SK-N-SH (cell line): ENCODE data around the gene EPHA5. TPM values are rescaled to one million over a fixed set of nuclear protein-coding genes. Genes with fewer than 3 reads are reported as not detected.

ENCODE experiments used
- CTCF ChIA-PET: fragments of 300-600, 350-600 bp; formaldehyde crosslinking; extraction: SDS; loops from one replicate; lab custom pipeline; 2021; lab: Yijun Ruan, JAX
- POLR2A ChIA-PET: fragments of 350-600 bp; sonication (Branson Sonifier 250); formaldehyde crosslinking; extraction: SDS; loops from one replicate; lab custom pipeline; 2020; ENCODE audit warnings: antibody characterized with exemption, inconsistent platforms; lab: Yijun Ruan, JAX
- DNase-seq: peaks from one replicate; pipeline ENCODE4 v3.0.0; 2012
- H2AFZ ChIP-seq: fragments of 200-600 bp; sonication (generic); 2 replicates; pipeline ENCODE4 v1.8.1; 2016; ENCODE audit warnings: antibody characterized with exemption, mild to moderate bottlenecking, low read depth
- H3F3A ChIP-seq: fragments of 200-600 bp; sonication (generic); replicated peaks from 2 replicates; pipeline ENCODE3; 2016; ENCODE audit warnings: antibody characterized with exemption, mild to moderate bottlenecking; ENCODE audit not compliant: insufficient read depth
- H3K27ac ChIP-seq, 2 experiments: fragments of 200-500 bp in 1 of 2; fragments of 200-600 bp in 1 of 2; sonication (Bioruptor generic) in 1 of 2; sonication (generic), shearing (Covaris generic) in 1 of 2; 2 replicates each; pipeline versions ENCODE4 v1.5.1 to v1.6.1; 2014 to 2016; ENCODE audit warnings: low read depth in 2 of 2, inconsistent platforms in 1 of 2, low read length in 1 of 2, mild to moderate bottlenecking in 1 of 2, mixed read lengths in 1 of 2
- H3K27me3 ChIP-seq: fragments of 200-600 bp; sonication (generic), shearing (Covaris generic); 2 replicates; pipeline ENCODE4 v1.6.1; 2016; ENCODE audit warnings: mixed run types; ENCODE audit not compliant: insufficient read depth
- H3K36me3 ChIP-seq, 2 experiments: fragments of 200-500 bp in 1 of 2; fragments of 200-600 bp in 1 of 2; sonication (Bioruptor generic) in 1 of 2; sonication (generic) in 1 of 2; replicated peaks in 1 of 2; 2 replicates each; pipeline versions ENCODE3 to v1.5.1; 2014 to 2016; ENCODE audit warnings: low read length in 1 of 2, mild to moderate bottlenecking in 1 of 2; ENCODE audit not compliant: insufficient read depth in 2 of 2, control insufficient read depth in 1 of 2
- H3K4me1 ChIP-seq, 2 experiments: fragments of 200-500 bp in 1 of 2; fragments of 200-600 bp in 1 of 2; sonication (Bioruptor generic) in 1 of 2; sonication (generic), shearing (Covaris generic) in 1 of 2; 2 replicates each; pipeline versions ENCODE4 v1.5.1 to v1.6.1; 2014 to 2016; ENCODE audit warnings: low read depth in 1 of 2, low read length in 1 of 2, mixed run types in 1 of 2; ENCODE audit not compliant: insufficient read depth in 2 of 2, control insufficient read depth in 1 of 2
- H3K4me2 ChIP-seq: fragments of 200-600 bp; sonication (generic), shearing (Covaris generic); 2 replicates; pipeline ENCODE4 v1.6.1; 2017; ENCODE audit warnings: mixed run types
- H3K4me3 ChIP-seq, 2 experiments: fragments of 200-500 bp in 1 of 2; fragments of 200-600 bp in 1 of 2; sonication (Bioruptor generic) in 1 of 2; sonication (generic), shearing (Covaris generic) in 1 of 2; 2 replicates each; pipeline versions ENCODE4 v1.5.1 to v1.8.1; 2014 to 2016; ENCODE audit warnings: low read depth in 2 of 2, inconsistent platforms in 1 of 2, low read length in 1 of 2, mild to moderate bottlenecking in 1 of 2, mixed read lengths in 1 of 2, moderate library complexity in 1 of 2
- H3K79me2 ChIP-seq: fragments of 200-600 bp; sonication (generic); 2 replicates; pipeline ENCODE4 v1.8.1; 2017; ENCODE audit warnings: mild to moderate bottlenecking; ENCODE audit not compliant: insufficient read depth
- H3K9ac ChIP-seq: fragments of 200-600 bp; sonication (generic); 2 replicates; pipeline ENCODE4 v1.6.1; 2017; ENCODE audit warnings: mixed run types
- H3K9me2 ChIP-seq: fragments of 200-600 bp; sonication (generic); 2 replicates; pipeline ENCODE4 v1.6.1; 2017; ENCODE audit warnings: mixed run types
- H3K9me3 ChIP-seq: fragments of 200-600 bp; sonication (generic); 2 replicates; pipeline ENCODE4 v1.6.1; 2017; ENCODE audit warnings: mixed run types, mild to moderate bottlenecking, moderate library complexity
- H4K20me1 ChIP-seq: fragments of 200-600 bp; sonication (generic); 2 replicates; pipeline ENCODE4 v1.6.1; 2017; ENCODE audit warnings: mild to moderate bottlenecking, mixed run types; ENCODE audit not compliant: insufficient read depth
- CHD2 ChIP-seq: fragments of 150-350 bp; IDR thresholded peaks from 2 replicates; pipeline ENCODE4 v1.6.1; 2018; ENCODE audit warnings: low read length; ENCODE audit not compliant: partially characterized antibody
- ELF1 ChIP-seq: IDR thresholded peaks from 2 replicates; pipeline ENCODE4 v1.4.0; 2012
- EZH2phosphoT487 ChIP-seq: fragments of 200-600 bp; sonication (generic); IDR thresholded peaks from 2 replicates; pipeline ENCODE4 v1.6.1; 2017; ENCODE audit warnings: low read depth, mixed run types, mild to moderate bottlenecking, antibody characterized with exemption, moderate library complexity, borderline replicate concordance
- FOSL2 ChIP-seq: IDR thresholded peaks from 2 replicates; pipeline ENCODE4 v1.4.0; 2012; ENCODE audit warnings: low read depth, mild to moderate bottlenecking, moderate library complexity, borderline replicate concordance
- GATA2 ChIP-seq: sonication (generic); formaldehyde crosslinking; IDR thresholded peaks from 2 replicates; pipeline ENCODE4 v1.5.0; 2020; ENCODE audit warnings: mild to moderate bottlenecking, missing genetic modification reagents
- MXI1 ChIP-seq: IDR thresholded peaks from 2 replicates; pipeline ENCODE4 v1.6.1; 2012; ENCODE audit warnings: mild to moderate bottlenecking, low read depth, low read length, improper control_type of control experiment
- PBX3 ChIP-seq: IDR thresholded peaks from 2 replicates; pipeline ENCODE4; 2012
- POLR2AphosphoS5 ChIP-seq: IDR thresholded peaks from 2 replicates; pipeline ENCODE4 v1.6.1; 2012; ENCODE audit warnings: low read depth, low read length
- RFX5 ChIP-seq: IDR thresholded peaks from 2 replicates; pipeline ENCODE4 v1.6.1; 2012; ENCODE audit warnings: mild to moderate bottlenecking, improper control_type of control experiment, low read length
- RXRA ChIP-seq: IDR thresholded peaks from 2 replicates; pipeline ENCODE4 v1.4.0; 2012; ENCODE audit warnings: low read depth, mild to moderate bottlenecking, borderline replicate concordance
- SIN3A ChIP-seq: IDR thresholded peaks from 2 replicates; pipeline ENCODE4 v1.6.1; 2012; ENCODE audit warnings: low read depth, mild to moderate bottlenecking, low read length, moderate library complexity, borderline replicate concordance
- SMC3 ChIP-seq: IDR thresholded peaks from 2 replicates; pipeline ENCODE4 v1.6.1; 2012; ENCODE audit warnings: low read depth, low read length, improper control_type of control experiment
- TEAD4 ChIP-seq: IDR thresholded peaks from 2 replicates; pipeline ENCODE4 v1.4.0; 2012; ENCODE audit warnings: mild to moderate bottlenecking, borderline replicate concordance; ENCODE audit not compliant: insufficient read depth
- YY1 ChIP-seq: IDR thresholded peaks from 2 replicates; pipeline ENCODE4 v1.4.0; 2012; ENCODE audit warnings: low read depth, mild to moderate bottlenecking
- WGBS: methylation state at CpG from one replicate; pipeline ENCODE4 v1.1.6; 2017; ENCODE audit warnings: low lambda C conversion rate; 5-methylcytosine and 5-hydroxymethylcytosine counted together
- polyA plus RNA-seq, 3 experiments: library from polyadenylated mRNA; depleted of rRNA; stranded (reverse); fragments of >200 nt; gene quantifications; 2 replicates each; pipeline ENCODE4 v1.2.3, GENCODE V29; 2012
- TF ChIP-seq, protein P1 (sequence below): IDR thresholded peaks from 2 replicates; pipeline ENCODE4 v1.6.1; 2012; ENCODE audit warnings: mild to moderate bottlenecking, low read depth, low read length, moderate library complexity
- TF ChIP-seq, protein P2 (sequence below): IDR thresholded peaks from 2 replicates; pipeline ENCODE4 v1.4.0; 2012; ENCODE audit warnings: low read depth, borderline replicate concordance
- TF ChIP-seq, protein P3 (sequence below): IDR thresholded peaks from 2 replicates; pipeline ENCODE4 v1.4.0; 2012; ENCODE audit warnings: low read depth

Gene EPHA5
- polyA plus RNA-seq, 1 of the 3 experiments (the other 2 are of a cell fraction) = not detected

DNA sequence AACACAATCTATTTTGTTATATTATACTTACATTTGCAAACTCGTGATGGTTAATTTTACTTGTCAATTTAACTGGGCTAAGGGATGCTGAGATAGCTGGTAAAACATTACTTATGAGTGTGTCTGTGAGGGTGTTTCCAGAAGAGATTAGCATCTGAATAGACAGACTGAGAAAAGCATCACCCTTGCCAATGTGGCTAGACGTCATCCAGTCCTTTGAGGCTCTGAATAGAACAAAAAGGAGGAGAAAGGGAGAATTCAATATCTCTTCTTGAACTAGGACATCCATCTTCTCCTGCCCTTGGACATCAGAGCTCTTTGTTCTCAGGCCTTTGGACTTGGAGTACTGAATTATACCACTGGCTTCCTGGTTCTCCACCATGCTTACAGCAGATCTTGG lies 154.6 kb downstream of the EPHA5 start (continued):
- TF ChIP-seq, protein P1, sequence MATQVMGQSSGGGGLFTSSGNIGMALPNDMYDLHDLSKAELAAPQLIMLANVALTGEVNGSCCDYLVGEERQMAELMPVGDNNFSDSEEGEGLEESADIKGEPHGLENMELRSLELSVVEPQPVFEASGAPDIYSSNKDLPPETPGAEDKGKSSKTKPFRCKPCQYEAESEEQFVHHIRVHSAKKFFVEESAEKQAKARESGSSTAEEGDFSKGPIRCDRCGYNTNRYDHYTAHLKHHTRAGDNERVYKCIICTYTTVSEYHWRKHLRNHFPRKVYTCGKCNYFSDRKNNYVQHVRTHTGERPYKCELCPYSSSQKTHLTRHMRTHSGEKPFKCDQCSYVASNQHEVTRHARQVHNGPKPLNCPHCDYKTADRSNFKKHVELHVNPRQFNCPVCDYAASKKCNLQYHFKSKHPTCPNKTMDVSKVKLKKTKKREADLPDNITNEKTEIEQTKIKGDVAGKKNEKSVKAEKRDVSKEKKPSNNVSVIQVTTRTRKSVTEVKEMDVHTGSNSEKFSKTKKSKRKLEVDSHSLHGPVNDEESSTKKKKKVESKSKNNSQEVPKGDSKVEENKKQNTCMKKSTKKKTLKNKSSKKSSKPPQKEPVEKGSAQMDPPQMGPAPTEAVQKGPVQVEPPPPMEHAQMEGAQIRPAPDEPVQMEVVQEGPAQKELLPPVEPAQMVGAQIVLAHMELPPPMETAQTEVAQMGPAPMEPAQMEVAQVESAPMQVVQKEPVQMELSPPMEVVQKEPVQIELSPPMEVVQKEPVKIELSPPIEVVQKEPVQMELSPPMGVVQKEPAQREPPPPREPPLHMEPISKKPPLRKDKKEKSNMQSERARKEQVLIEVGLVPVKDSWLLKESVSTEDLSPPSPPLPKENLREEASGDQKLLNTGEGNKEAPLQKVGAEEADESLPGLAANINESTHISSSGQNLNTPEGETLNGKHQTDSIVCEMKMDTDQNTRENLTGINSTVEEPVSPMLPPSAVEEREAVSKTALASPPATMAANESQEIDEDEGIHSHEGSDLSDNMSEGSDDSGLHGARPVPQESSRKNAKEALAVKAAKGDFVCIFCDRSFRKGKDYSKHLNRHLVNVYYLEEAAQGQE = no peak
- TF ChIP-seq ELF1 = no peak
- no peak for TF ChIP-seq POLR2AphosphoS5

DNA sequence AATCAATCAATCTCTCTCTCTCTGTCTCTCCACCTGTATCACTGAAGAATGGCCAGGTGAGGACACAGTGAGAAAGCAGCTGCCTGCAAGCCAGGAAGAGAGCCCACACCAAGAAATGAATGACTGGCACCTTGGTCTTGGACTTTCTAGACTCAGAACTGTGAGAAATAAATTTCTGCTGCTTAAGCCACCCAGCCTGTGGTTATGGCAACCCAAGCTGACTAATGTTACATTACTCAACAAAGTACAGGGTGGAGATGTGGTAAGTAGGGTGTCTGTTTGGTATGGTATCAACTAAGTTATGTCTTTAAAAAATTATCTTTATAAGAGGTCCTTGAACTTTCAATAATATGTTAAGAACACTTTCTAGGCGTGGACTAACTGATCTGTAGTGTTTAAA lies 159.3 kb downstream of the EPHA5 start:
- DNase-seq = no peak
- Histone ChIP-seq H3K9me3 (no peaks in the 10 kb centered on the region), H3K4me2 (no peak overlapping the region), H3K4me3 (no peak overlapping the region), H3F3A (peaks cover 4% of the 10 kb centered on the region), H3K79me2 (no peaks in the 10 kb centered on the region), H3K4me1 (no peaks in the 10 kb centered on the region), H4K20me1 (no peaks in the 10 kb centered on the region), H2AFZ (no peak overlapping the region), H3K9me2 (no peaks in the 10 kb centered on the region), H3K9ac (no peak overlapping the region), H3K36me3 (no peaks in the 10 kb centered on the region), H3K27ac (no peak overlapping the region), H3K27me3 (no peaks in the 10 kb centered on the region)
- no peak for TF ChIP-seq RXRA
- TF ChIP-seq, protein P2, sequence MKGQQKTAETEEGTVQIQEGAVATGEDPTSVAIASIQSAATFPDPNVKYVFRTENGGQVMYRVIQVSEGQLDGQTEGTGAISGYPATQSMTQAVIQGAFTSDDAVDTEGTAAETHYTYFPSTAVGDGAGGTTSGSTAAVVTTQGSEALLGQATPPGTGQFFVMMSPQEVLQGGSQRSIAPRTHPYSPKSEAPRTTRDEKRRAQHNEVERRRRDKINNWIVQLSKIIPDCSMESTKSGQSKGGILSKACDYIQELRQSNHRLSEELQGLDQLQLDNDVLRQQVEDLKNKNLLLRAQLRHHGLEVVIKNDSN = no peak
- POLR2A ChIA-PET = no interaction called here
- 6% methylated on average over 1 of the region's 1 CpG for WGBS
- CTCF ChIA-PET = no interaction called here

- H3K27ac ChIP-seq = no peak overlapping the region
- H3K4me1 ChIP-seq = no peaks in the 10 kb centered on the region
- TF ChIP-seq, protein P3, sequence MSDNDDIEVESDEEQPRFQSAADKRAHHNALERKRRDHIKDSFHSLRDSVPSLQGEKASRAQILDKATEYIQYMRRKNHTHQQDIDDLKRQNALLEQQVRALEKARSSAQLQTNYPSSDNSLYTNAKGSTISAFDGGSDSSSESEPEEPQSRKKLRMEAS = no peak
- TF ChIP-seq RFX5 (no peak), TEAD4 (no peak), MXI1 (no peak), CHD2 (no peak), EZH2phosphoT487 (no peak), YY1 (no peak), PBX3 (no peak), SIN3A (no peak), SMC3 (no peak), GATA2 (no peak), POLR2AphosphoS5 (no peak), FOSL2 (no peak)
- TF ChIP-seq, protein P1 = no peak
- TF ChIP-seq, all 33 proteins: peak for 0
- no peaks in the 10 kb centered on the region for H3K79me2 ChIP-seq
- no peak overlapping the region for H3K9ac ChIP-seq
- no peaks in the 10 kb centered on the region for H4K20me1 ChIP-seq
- H3K27me3 ChIP-seq = no peaks in the 10 kb centered on the region
- WGBS = 6% methylated on average over 2 of the region's 2 CpGs
- 0 out of 2 replicates have a peak overlapping the region, but pooled peaks have one; percentile 2 for H2AFZ ChIP-seq
- no peak overlapping the region for H3K4me3 ChIP-seq
- no peak overlapping the region for H3K4me2 ChIP-seq
- peaks cover 10% of the 10 kb centered on the region for H3F3A ChIP-seq
- no peaks in the 10 kb centered on the region for H3K9me2 ChIP-seq
- CTCF ChIA-PET = no interaction called here
- no peaks in the 10 kb centered on the region for H3K36me3 ChIP-seq
- DNase-seq = no peak
- no peaks in the 10 kb centered on the region for H3K9me3 ChIP-seq
- POLR2A ChIA-PET = no interaction called here
Observed at GRCh38 chr4:65508168-65508567, 162.1 kb downstream of the EPHA5 start.
